Measurements from ENCODE around the gene APC. TPM values are rescaled to one million over a fixed set of nuclear protein-coding genes. Genes with fewer than 3 reads are reported as not detected.

APC gene
- total RNA-seq, 1 experiment from 2014 or later = 40.0 TPM

DNA sequence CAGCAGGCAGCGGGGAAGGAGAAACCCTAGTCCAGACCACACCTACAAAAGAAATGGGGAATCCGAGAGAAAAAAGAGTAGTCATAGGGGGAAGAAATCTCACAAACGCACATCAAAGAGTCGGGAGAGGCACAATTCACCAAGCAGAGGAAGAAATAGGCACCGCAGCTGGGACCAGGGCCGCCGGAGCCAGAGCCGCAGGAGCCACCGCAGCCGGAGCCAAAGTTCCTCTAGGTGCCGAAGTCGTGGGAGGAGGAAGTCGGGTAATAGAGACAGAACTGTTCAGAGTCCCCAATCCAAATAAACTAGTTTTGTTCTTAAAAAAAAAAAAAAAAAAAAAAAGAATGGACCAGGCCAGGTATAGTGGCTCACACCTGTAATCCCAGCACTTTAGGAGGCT, 155.1 kb downstream of the APC start:
- DNase-seq (ENCODE audit: low spot score) (no peak), ATAC-seq (no peak)
- Mint-ChIP-seq H3K27me3 (ENCODE audit: low read depth) (no peaks in the 10 kb centered on the region), H3K4me3 (no peak overlapping the region), H3K36me3 (peaks cover 31% of the 10 kb centered on the region), H3K9me3 (no peaks in the 10 kb centered on the region), H3K4me1 (no peaks in the 10 kb centered on the region), H3K27ac (no peak overlapping the region)
- TF ChIP-seq NFE2L1 (CRISPR knock-in tag; IDR thresholded peaks at IDR 0.05) (no peak), ZNF263 (CRISPR knock-in tag; IDR thresholded peaks at IDR 0.05; ENCODE audit: low read depth) (no peak), NR2C2 (CRISPR knock-in tag; IDR thresholded peaks at IDR 0.05) (no peak), USF1 (CRISPR knock-in tag; IDR thresholded peaks at IDR 0.05) (no peak), HMGA2 (CRISPR knock-in tag; IDR thresholded peaks at IDR 0.05) (no peak), CBFB (CRISPR knock-in tag; IDR thresholded peaks at IDR 0.05; ENCODE audit: low read depth) (no peak), NFATC4 (CRISPR knock-in tag; IDR thresholded peaks at IDR 0.05) (no peak), ZNF423 (CRISPR knock-in tag; IDR thresholded peaks at IDR 0.05) (no peak), CREB1 (CRISPR knock-in tag; IDR thresholded peaks at IDR 0.05) (no peak), SMAD4 (CRISPR knock-in tag; IDR thresholded peaks at IDR 0.05) (no peak), EMX1 (CRISPR knock-in tag; IDR thresholded peaks at IDR 0.05) (no peak), ZNF416 (CRISPR knock-in tag; IDR thresholded peaks at IDR 0.05) (no peak), PREB (CRISPR knock-in tag; IDR thresholded peaks at IDR 0.05; ENCODE audit: borderline replicate concordance) (no peak), OVOL2 (CRISPR knock-in tag; IDR thresholded peaks at IDR 0.05; ENCODE audit: borderline replicate concordance) (no peak), RORB (CRISPR knock-in tag; IDR thresholded peaks at IDR 0.05) (no peak), MXD4 (CRISPR knock-in tag; IDR thresholded peaks at IDR 0.05; ENCODE audit: borderline replicate concordance) (no peak), CTCF (IDR thresholded peaks at IDR 0.05) (no peak), RELA (CRISPR knock-in tag; IDR thresholded peaks at IDR 0.05; ENCODE audit: borderline replicate concordance) (no peak), NFYB (CRISPR knock-in tag; conservative IDR thresholded peaks at IDR 0.05; ENCODE audit: low read depth) (no peak)
- TF ChIP-seq, protein P1, sequence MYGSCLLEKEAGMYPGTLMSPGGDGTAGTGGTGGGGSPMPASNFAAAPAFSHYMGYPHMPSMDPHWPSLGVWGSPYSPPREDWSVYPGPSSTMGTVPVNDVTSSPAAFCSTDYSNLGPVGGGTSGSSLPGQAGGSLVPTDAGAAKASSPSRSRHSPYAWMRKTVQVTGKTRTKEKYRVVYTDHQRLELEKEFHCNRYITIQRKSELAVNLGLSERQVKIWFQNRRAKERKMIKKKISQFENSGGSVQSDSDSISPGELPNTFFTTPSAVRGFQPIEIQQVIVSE (CRISPR knock-in tag; IDR thresholded peaks at IDR 0.05; ENCODE audit: borderline replicate concordance) = no peak
- ChIA-PET CTCF (no interaction called here), POLR2A (interaction anchor here (0.7 kb wide), 1 partner anchor 88 kb away, joined by 5 read pairs; no protein-coding TSS in a partner anchor)

DNA sequence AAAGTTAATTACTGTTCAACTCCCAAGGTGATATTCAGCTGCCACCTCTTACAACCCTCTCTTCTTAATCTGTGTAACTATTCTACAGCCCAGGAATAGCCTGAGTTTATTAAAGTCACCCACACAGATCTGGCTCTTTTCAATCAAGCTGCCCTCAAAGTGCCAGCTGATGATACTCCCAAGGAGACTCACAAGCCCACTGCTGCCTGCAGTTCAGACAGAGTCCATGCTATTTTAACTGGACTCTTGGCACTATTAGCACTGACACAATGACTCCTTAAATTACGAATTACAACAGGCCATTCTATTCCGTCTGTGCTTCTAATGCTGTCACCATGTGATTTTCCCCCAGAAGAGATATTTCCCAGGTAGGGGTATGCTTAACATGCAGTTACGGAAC, 158.0 kb downstream of the APC start:
- H3K27ac Mint-ChIP-seq = no peak overlapping the region
- no peaks in the 10 kb centered on the region for H3K27me3 Mint-ChIP-seq (ENCODE audit: low read depth)
- H3K4me1 Mint-ChIP-seq = no peaks in the 10 kb centered on the region
- H3K4me3 Mint-ChIP-seq = no peak overlapping the region
- CTCF ChIA-PET = no interaction called here
- ATAC-seq (no peak), DNase-seq (ENCODE audit: low spot score) (no peak)
- no peaks in the 10 kb centered on the region for H3K9me3 Mint-ChIP-seq
- POLR2A ChIA-PET = no interaction called here
- TF ChIP-seq AR (CRISPR knock-in tag; IDR thresholded peaks at IDR 0.05) = no peak
- TF ChIP-seq KAT7 (CRISPR knock-in tag; IDR thresholded peaks at IDR 0.05; ENCODE audit: borderline replicate concordance) = no peak
- no peak for TF ChIP-seq ETV6 (CRISPR knock-in tag; IDR thresholded peaks at IDR 0.05)
- no peak for TF ChIP-seq FOXK1 (CRISPR knock-in tag; IDR thresholded peaks at IDR 0.05)
- TF ChIP-seq ZNF138 (CRISPR knock-in tag; conservative IDR thresholded peaks at IDR 0.05) = no peak
- no peak for TF ChIP-seq ZNF232 (CRISPR knock-in tag; IDR thresholded peaks at IDR 0.05)
- no peak for TF ChIP-seq NFYB (CRISPR knock-in tag; conservative IDR thresholded peaks at IDR 0.05; ENCODE audit: low read depth)
- no peak for TF ChIP-seq NR2C2 (CRISPR knock-in tag; IDR thresholded peaks at IDR 0.05)
- TF ChIP-seq TP53 (CRISPR knock-in tag; IDR thresholded peaks at IDR 0.05) = no peak
- TF ChIP-seq OVOL2 (CRISPR knock-in tag; IDR thresholded peaks at IDR 0.05; ENCODE audit: borderline replicate concordance) = no peak
- TF ChIP-seq USF1 (CRISPR knock-in tag; IDR thresholded peaks at IDR 0.05) = no peak
- H3K36me3 Mint-ChIP-seq = peaks cover 46% of the 10 kb centered on the region

Measured in WTC11 (cell line).